Suprapubic skin (tissue), 4 donors: Measurements from ENCODE around the gene HPCAL1.

Experiments used
- POLR2A ChIP-seq, 2 donors: fragments of 450-650 bp; IDR thresholded peaks; one replicate each; pipeline ENCODE4 v1.6.1; 2017; ENCODE audit warnings: antibody characterized with exemption in 2 of 2, mild to moderate bottlenecking in 2 of 2, moderate library complexity in 2 of 2
- POLR2AphosphoS5 ChIP-seq, 3 donors: sonication (generic); formaldehyde crosslinking; IDR thresholded peaks; one replicate each; pipeline ENCODE4 v1.6.1; 2017; ENCODE audit warnings: antibody characterized with exemption in 3 of 3
- TF ChIP-seq, protein P1 (sequence below), 2 donors: fragments of 200-600 bp in 1 of 2; fragments of 450-650 bp in 1 of 2; sonication (generic) in 1 of 2; IDR thresholded peaks; one replicate each; pipeline ENCODE4 v1.5.1; 2016 to 2019; ENCODE audit warnings: antibody characterized with exemption in 2 of 2, mild to moderate bottlenecking in 1 of 2, moderate library complexity in 1 of 2

DNA sequence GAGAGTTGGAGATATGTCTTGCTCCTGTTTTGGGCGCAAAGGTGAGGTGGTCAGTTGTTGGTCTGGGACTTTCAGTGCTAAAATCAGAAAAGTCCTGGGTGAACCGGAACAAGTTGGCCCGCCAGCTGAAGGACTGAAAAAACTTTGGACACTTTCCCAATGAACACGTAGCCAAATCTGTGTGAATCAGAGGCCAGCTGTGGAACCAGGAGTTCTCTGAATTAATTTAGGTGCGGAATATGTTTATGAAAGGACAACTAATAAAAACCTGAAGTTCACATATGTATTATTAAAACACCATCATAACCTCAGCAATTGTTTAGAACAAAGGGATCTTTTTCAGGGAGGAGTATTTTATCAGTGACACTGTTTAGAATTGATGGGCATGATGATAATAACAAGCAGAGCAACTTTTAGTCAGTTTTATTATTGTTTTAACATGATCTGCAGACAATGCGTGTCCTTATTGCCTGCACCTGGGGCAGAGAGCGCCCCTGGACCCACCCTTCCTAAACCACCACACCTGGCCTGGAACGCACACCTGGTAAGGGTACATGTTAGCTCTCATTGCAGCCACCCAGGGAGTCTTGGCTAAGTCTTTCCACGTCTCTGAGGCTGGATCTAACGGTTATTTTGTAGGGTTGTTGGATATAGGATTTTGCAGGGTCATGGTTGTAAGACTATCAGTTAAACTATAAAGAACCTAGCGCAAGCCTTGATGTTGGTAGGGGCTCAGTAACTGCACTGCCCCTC, 155.3 kb downstream of the HPCAL1 start:
- TF ChIP-seq, protein P1, sequence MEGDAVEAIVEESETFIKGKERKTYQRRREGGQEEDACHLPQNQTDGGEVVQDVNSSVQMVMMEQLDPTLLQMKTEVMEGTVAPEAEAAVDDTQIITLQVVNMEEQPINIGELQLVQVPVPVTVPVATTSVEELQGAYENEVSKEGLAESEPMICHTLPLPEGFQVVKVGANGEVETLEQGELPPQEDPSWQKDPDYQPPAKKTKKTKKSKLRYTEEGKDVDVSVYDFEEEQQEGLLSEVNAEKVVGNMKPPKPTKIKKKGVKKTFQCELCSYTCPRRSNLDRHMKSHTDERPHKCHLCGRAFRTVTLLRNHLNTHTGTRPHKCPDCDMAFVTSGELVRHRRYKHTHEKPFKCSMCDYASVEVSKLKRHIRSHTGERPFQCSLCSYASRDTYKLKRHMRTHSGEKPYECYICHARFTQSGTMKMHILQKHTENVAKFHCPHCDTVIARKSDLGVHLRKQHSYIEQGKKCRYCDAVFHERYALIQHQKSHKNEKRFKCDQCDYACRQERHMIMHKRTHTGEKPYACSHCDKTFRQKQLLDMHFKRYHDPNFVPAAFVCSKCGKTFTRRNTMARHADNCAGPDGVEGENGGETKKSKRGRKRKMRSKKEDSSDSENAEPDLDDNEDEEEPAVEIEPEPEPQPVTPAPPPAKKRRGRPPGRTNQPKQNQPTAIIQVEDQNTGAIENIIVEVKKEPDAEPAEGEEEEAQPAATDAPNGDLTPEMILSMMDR (IDR thresholded peaks at IDR 0.05), result no peak
- TF ChIP-seq POLR2A (IDR thresholded peaks at IDR 0.05) (no peak), POLR2AphosphoS5 (IDR thresholded peaks at IDR 0.05) (no peak)
